ENCODE results near the gene PRPF40B.

- TF ChIP-seq POLR2A (IDR thresholded peaks at IDR 0.05) = no peak
- no peak for TF ChIP-seq CTCF (IDR thresholded peaks at IDR 0.05)
These were observed 22.0 kb downstream of the PRPF40B start for GRCh38 chr12:49645146-49646039.

Measured in lower leg skin (tissue), 3 donors.